HG03439 (cell line): ENCODE results near the gene SEMA6D.

ENCODE experiments used
- ATAC-seq: cut with Tn5 transposase; IDR thresholded peaks from one replicate; pipeline ENCODE4 v1.9.1; 2021; ENCODE audit warnings: mild to moderate bottlenecking, moderate library complexity; ENCODE audit not compliant: unreplicated experiment

Gene SEMA6D

DNA sequence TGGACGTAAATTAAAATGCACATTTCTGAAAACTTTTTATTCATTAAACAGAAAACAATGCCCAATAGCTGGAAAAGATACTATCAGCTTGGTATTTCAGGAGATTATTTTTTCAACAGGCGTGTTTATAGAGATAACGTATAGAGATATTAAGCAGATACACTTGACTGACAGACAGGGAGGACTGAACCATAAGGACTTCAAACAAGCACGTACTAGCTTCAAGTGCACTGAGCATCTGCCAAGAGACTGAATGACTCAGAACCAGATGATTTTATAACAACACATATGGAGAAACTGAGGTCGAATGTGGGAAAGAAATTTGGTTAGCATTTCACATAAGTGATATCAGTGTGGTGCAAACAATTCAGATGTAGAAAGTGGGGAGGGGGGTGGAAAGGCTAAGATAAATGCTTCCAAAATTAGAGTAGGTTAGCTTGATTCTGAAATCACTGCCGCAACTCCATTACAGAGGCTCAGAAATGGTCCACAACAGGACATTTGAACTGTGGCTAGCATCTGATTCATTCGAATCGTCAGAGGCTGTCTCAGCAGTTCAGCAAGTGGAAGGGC is 103.5 kb downstream of the SEMA6D start:
- ATAC-seq: no peak

GRCh38 chr15:47822048-47822447 is 104.7 kb downstream of the SEMA6D start:
- ATAC-seq: no peak
